Upper lobe of left lung (tissue), 6 donors: ENCODE measurements around the gene VSTM4. TPM values are rescaled to one million over a fixed set of nuclear protein-coding genes. Genes with fewer than 3 reads are reported as not detected.
A peak's percentile ranks its signal among the peaks of the same experiment; 100 is the strongest.

Experiments used
- ATAC-seq, 2 donors: fragments of 200-7000 bp; cut with Tn5 transposase; one replicate each; pipeline ENCODE4 v1.9.1; 2022; ENCODE audit warnings: mild to moderate bottlenecking in 2 of 2, moderate library complexity in 2 of 2; ENCODE audit not compliant: low FRiP score in 2 of 2
- DNase-seq, 2 donors: peaks; one replicate each; pipeline ENCODE4 v3.0.0-alpha.2; 2019 to 2020
- H3K27ac ChIP-seq, 4 donors: fragments of 200-600 bp; sonication (generic); one replicate each; pipeline ENCODE4 v1.5.1; 2016 to 2019
- H3K27me3 ChIP-seq, 4 donors: fragments of 200-600 bp; sonication (generic); one replicate each; pipeline ENCODE4 v1.5.1; 2017 to 2019
- H3K36me3 ChIP-seq, 4 donors: fragments of 200-600 bp; sonication (generic); one replicate each; pipeline ENCODE4 v1.5.1; 2016 to 2019
- H3K4me1 ChIP-seq, 4 donors: fragments of 200-600 bp; sonication (generic); one replicate each; pipeline ENCODE4 v1.5.1; 2018 to 2019
- H3K4me3 ChIP-seq, 4 donors: fragments of 200-600 bp; sonication (generic); one replicate each; pipeline ENCODE4 v1.5.1; 2017 to 2019; ENCODE audit warnings: mild to moderate bottlenecking in 2 of 4, moderate library complexity in 1 of 4
- H3K9me3 ChIP-seq, 4 donors: fragments of 200-600 bp; sonication (generic); one replicate each; pipeline ENCODE4 v1.5.1; 2018 to 2019
- EP300 ChIP-seq, 4 donors: sonication (generic); formaldehyde crosslinking; IDR thresholded peaks; one replicate each; pipeline ENCODE4 v1.5.1; 2017; ENCODE audit warnings: antibody characterized with exemption in 4 of 4, control low read depth in 2 of 4
- POLR2A ChIP-seq, 4 donors: fragments of 450-650 bp; IDR thresholded peaks; one replicate each; pipeline ENCODE4 v1.5.1; 2016 to 2017; ENCODE audit warnings: antibody characterized with exemption in 4 of 4, mild to moderate bottlenecking in 2 of 4
- POLR2AphosphoS5 ChIP-seq, 2 donors: sonication (generic); formaldehyde crosslinking; IDR thresholded peaks; one replicate each; pipeline ENCODE4 v1.5.1; 2017; ENCODE audit warnings: antibody characterized with exemption in 2 of 2
- WGBS, 2 donors: methylation state at CpG; one replicate each; pipeline ENCODE4 v1.1.5; 2017 to 2018; 5-methylcytosine and 5-hydroxymethylcytosine counted together
- total RNA-seq, 6 donors: library from RNA; depleted of rRNA in 4 of 6; stranded (reverse); fragments of >200 nt in 4 of 6; gene quantifications; one replicate each; pipeline versions ENCODE4 v1.1.0 to v1.2.1, GENCODE V29; 2016 to 2021
- TF ChIP-seq, protein P1 (sequence below), 6 experiments: fragments of 450-650 bp in 4 of 6; fragments of 200-600 bp in 2 of 6; sonication (generic) in 2 of 6; IDR thresholded peaks; one replicate each; pipeline ENCODE4 v1.5.1; 2016 to 2019; ENCODE audit warnings: antibody characterized with exemption in 6 of 6
- donor health status: DM: no; HTN: no; CAD: no; lungs with moderate emphysema.
- donor health status: DM: no; HTN: yes; CAD: no; lungs with severe emphysema.

Gene VSTM4
- total RNA-seq, 6 donors from 2014 or later: 8.5 to 24.3 (median 13.2) TPM

DNA sequence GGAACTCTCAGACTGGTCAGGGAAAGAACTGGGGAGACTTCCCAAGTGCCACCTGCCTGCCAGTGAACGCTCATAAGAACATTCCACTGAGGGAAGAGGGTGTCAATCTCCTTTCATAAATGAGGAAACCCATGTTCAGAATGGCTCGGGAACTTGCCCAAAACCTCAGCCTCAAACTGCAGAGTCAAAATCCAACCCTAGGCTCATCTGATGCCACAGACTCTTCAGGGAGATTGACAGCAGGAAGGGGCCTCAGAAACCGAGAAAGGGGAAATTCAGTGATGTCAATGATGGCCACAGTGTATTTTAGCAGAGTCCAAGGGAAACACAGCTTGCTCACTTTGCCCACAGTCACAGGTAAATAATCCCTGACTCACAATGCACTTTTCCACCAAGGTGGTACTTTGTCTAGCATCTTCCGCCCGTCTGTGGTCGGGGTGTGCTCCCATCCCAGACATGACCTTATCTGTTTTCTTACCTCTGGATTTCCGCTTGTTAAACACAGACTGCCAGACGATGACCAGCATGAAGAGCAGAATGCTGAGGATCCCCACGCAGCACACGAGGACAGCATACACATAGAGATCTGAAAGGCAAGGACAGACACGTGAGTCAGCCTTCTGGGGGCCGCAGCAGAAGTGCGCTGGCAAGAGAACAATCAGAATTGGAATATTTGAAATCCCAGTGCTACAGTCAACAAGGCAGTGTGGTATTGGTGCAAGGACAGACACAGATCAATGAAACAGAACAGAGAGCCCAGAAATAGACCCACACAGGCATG, 38.4 kb downstream of the VSTM4 start:
- no peak for ATAC-seq
- Histone ChIP-seq H3K9me3 (no peaks in the 10 kb centered on the region), H3K36me3 (no peaks in the 10 kb centered on the region), H3K4me1 (peaks cover 17 to 46% (median 35%) of the 10 kb centered on the region in 4 donors), H3K4me3 (no peak overlapping the region), H3K27me3 (no peaks in the 10 kb centered on the region), H3K27ac (no peak overlapping the region)
- 55 to 60% methylated on average over 13 of the region's 13 CpGs for WGBS, 2 donors
- TF ChIP-seq POLR2AphosphoS5 (IDR thresholded peaks at IDR 0.05) (no peak), POLR2A (IDR thresholded peaks at IDR 0.05) (no peak), EP300 (IDR thresholded peaks at IDR 0.05) (no peak)
- TF ChIP-seq, protein P1, sequence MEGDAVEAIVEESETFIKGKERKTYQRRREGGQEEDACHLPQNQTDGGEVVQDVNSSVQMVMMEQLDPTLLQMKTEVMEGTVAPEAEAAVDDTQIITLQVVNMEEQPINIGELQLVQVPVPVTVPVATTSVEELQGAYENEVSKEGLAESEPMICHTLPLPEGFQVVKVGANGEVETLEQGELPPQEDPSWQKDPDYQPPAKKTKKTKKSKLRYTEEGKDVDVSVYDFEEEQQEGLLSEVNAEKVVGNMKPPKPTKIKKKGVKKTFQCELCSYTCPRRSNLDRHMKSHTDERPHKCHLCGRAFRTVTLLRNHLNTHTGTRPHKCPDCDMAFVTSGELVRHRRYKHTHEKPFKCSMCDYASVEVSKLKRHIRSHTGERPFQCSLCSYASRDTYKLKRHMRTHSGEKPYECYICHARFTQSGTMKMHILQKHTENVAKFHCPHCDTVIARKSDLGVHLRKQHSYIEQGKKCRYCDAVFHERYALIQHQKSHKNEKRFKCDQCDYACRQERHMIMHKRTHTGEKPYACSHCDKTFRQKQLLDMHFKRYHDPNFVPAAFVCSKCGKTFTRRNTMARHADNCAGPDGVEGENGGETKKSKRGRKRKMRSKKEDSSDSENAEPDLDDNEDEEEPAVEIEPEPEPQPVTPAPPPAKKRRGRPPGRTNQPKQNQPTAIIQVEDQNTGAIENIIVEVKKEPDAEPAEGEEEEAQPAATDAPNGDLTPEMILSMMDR (IDR thresholded peaks at IDR 0.05): no peak
- peak in 1 of 2 donors; percentile 21 for DNase-seq

DNA sequence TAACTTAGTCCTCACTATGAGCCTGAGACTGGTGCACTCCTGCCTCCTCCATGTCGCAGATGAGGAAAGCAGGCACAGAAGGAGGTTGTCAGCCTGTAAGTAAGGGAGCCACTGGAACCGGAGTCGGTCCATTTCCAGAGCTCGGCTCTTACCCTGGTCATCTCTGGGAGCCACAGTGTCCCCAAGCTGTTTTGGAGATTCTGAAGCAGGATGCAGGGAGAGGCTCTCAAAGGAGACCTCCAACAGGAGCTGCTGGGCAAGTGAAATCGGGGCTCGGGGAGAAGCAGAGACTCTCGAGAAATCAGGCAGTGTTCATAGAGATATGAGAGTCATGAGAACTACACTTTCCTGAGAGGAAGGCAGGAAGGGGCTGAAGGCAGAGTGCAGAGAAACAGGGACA, 39.0 kb downstream of the VSTM4 start:
- DNase-seq (no peak), ATAC-seq (no peak)
- Histone ChIP-seq H3K4me3 (no peak overlapping the region), H3K4me1 (peaks cover 16 to 40% (median 30%) of the 10 kb centered on the region in 4 donors), H3K27me3 (no peaks in the 10 kb centered on the region), H3K9me3 (no peaks in the 10 kb centered on the region), H3K36me3 (no peaks in the 10 kb centered on the region), H3K27ac (no peak overlapping the region)
- WGBS, 2 donors: 67 to 69% methylated on average over 7 of the region's 7 CpGs
- TF ChIP-seq, protein P1 (IDR thresholded peaks at IDR 0.05): no peak
- TF ChIP-seq EP300 (IDR thresholded peaks at IDR 0.05) (no peak), POLR2A (IDR thresholded peaks at IDR 0.05) (no peak), POLR2AphosphoS5 (IDR thresholded peaks at IDR 0.05) (no peak)

GRCh38 chr10:49075743-49076142, 39.6 kb downstream of the VSTM4 start:
- no peak overlapping the region for H3K4me3 ChIP-seq
- TF ChIP-seq POLR2AphosphoS5 (IDR thresholded peaks at IDR 0.05): no peak
- no peak for TF ChIP-seq EP300 (IDR thresholded peaks at IDR 0.05)
- TF ChIP-seq, protein P1 (IDR thresholded peaks at IDR 0.05): no peak
- no peak for TF ChIP-seq POLR2A (IDR thresholded peaks at IDR 0.05)
- H3K27me3 ChIP-seq: no peaks in the 10 kb centered on the region
- ATAC-seq: no peak
- WGBS, 2 donors: 60 to 100% methylated on average over 1 to 2 of the region's 2 CpGs
- no peak overlapping the region for H3K27ac ChIP-seq
- no peaks in the 10 kb centered on the region for H3K36me3 ChIP-seq
- DNase-seq: no peak
- H3K9me3 ChIP-seq: no peaks in the 10 kb centered on the region
- H3K4me1 ChIP-seq: peaks cover 11 to 35% (median 26%) of the 10 kb centered on the region in 4 donors

DNA sequence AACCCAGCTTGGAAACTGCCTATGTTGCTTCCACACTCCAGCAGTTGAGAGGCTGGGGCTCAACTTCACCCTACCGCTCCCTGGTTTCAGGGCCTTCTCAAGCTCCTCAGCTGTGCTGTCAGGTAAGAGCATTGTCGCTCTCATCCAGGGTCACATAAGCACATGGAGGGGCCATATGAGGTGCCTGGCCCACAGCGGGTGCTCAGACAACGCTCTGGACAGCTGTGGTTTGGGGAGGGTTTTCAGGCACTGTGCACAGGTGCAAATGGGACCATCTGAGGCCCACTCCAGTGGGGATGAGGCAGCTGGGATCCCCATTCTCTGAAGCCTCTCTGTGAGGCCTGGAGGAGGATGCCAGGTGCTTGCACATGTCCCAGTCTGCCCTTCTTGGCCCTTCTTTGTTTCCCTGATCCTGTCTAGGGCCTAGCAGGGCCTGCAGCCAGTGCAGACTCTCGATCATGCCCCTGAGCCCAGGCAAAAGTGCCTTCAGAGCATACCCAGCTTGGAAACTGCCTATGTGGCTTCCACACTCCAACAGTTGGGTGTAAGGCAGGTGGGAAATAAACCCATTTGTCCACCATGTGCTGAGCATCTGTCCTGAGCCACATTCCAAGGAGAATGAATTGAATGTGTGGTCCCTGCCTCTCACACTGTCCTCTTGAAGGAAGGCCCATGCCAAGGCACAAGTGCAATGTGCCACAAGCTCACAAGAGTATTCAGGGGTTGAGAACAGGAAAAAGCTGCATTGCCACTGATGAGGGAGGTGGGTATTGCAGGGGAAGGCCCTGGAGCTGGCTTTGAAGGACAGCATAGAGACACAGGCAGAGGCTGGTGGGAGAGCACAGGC, 40.3 kb downstream of the VSTM4 start:
- Histone ChIP-seq H3K4me3 (no peak overlapping the region), H3K4me1 (peaks cover 5 to 28% (median 20%) of the 10 kb centered on the region in 4 donors), H3K36me3 (no peaks in the 10 kb centered on the region), H3K27me3 (no peaks in the 10 kb centered on the region), H3K9me3 (no peaks in the 10 kb centered on the region), H3K27ac (no peak overlapping the region)
- WGBS, 2 donors: 96 to 100% methylated on average over 5 of the region's 5 CpGs
- ATAC-seq (no peak), DNase-seq (no peak)
- TF ChIP-seq, protein P1 (IDR thresholded peaks at IDR 0.05): no peak
- no peak for TF ChIP-seq POLR2A (IDR thresholded peaks at IDR 0.05)
- TF ChIP-seq POLR2AphosphoS5 (IDR thresholded peaks at IDR 0.05): no peak
- no peak for TF ChIP-seq EP300 (IDR thresholded peaks at IDR 0.05)
